GM18858 (cell line): ENCODE measurements around the gene ACSS2.
"Not testable (repeated sequence)": the region's sequence is repeated elsewhere in the genome, so short reads cannot be mapped to it uniquely, and the experiment has no call there.

Experiments
- ATAC-seq: cut with Tn5 transposase; IDR thresholded peaks from one replicate; pipeline ENCODE4 v1.9.1; 2021; ENCODE audit not compliant: unreplicated experiment

The ACSS2 gene

GRCh38 chr20:34873583-34874093 is 2.8 kb upstream of the ACSS2 start:
- no peak for ATAC-seq

GRCh38 chr20:34874094-34874654 is 2.2 kb upstream of the ACSS2 start:
- ATAC-seq, result no peak

DNA sequence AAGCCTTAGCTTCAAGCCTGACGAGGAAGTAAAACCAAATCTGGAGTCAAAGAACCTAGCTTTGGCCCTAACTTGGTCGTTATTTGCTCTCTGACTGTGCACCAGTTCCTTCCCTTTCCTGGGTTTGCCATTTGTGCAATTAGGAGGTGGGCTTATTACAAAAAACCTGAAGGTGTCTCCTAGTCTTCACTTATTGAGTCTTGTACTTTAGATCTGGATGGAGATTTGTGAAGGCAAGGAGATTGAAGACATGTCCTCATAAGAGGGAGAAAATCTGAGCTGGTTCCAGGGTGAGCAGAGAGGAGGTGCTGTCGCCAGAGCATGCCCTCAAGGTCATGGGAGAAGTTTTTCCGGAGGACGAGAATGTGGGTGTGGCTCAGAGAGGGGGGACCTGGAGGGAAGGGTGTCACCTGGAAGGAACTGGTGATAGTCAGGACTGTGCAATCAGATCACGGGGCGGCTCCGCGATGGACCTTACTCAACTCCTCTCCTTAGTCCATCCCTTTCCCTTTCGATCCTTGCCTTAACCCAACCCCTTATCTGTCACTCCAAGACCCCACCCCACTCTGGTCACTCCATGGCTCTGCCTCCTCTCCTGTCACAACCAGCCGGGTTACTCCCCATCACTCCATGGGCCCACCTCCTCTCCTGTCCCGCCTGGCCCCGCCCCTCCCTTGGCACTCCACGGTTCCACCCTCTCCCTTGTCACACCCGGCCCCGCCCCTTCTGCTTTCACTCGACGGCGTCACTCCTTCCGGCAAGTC is 588 bp upstream of the ACSS2 start:
- no peak for ATAC-seq

DNA sequence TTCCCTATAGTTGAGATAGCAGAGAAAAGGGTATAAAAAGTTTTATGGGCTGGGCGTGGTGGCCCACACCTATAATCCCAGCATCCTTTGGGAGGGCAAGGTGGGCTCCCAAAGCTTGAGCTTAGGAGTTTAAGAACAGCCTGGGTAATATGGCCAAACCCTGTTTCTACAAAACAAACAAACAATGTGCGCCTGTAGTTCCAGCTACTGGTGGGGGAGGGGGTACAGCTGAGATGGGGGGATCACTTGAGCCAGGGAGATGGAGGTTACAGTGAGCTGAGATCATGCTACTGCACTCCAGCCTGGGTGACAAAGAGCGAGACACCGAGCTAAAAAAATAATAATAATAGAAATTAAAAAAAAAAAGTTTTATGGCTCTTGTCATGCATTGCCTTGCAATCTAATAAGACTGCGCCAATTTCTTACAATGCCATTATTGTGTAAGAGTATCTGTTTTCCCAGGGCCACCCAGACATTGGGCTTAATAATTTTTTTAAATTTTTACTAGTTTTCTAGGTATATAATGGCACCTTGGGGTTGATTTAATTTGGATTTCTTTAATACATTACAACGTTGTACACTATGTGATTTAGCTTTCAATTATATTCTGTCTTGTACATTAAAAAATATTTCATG is 3.9 kb downstream of the ACSS2 start:
- no peak for ATAC-seq

GRCh38 chr20:34880971-34881370 is 4.6 kb downstream of the ACSS2 start:
- ATAC-seq, result not testable (repeated sequence)

DNA sequence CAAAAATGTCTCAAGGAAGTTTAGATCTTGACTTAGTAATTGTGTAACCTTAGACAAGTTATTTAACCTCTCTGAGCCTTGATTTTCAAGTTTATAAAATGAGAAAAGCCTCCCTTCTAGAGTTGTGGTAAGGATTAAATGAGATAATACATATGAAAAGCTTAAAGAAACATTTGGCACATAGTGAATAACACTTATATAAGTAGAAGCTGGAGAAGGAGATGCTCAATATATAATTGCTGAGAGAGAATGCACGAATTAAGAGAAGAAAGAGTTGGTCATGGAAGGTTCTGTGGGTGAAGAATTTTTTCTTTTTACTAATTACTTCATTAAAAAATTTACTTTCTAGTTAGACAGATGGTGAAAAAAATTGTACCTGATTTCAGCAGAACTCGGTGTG is 5.3 kb downstream of the ACSS2 start:
- ATAC-seq, result no peak

GRCh38 chr20:34883087-34883688 is 6.8 kb downstream of the ACSS2 start:
- no peak for ATAC-seq

- ATAC-seq, result no peak
Measured at GRCh38 chr20:34883809-34884208, 7.4 kb downstream of the ACSS2 start.

- no peak for ATAC-seq
Measured at GRCh38 chr20:34884260-34884659, 7.8 kb downstream of the ACSS2 start.

DNA sequence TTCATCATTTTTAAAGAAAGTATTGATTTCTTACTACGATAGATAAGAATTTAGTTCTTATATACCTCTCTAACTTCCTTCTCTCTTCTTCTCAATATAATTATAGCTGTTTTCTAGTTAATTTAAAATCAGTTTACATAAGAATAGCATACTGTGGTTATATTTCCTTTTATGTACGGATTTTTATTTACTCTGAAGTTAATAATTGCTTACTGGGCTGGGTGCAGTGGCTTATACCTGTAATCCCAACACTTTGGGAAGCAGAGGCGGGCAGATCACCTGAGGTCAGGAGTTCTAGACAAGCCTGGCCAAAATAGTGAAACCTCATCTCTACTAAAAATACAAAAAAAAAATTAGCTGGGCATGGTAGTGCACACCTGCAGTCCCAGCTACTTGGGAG is 9.7 kb downstream of the ACSS2 start:
- ATAC-seq, result no peak

DNA sequence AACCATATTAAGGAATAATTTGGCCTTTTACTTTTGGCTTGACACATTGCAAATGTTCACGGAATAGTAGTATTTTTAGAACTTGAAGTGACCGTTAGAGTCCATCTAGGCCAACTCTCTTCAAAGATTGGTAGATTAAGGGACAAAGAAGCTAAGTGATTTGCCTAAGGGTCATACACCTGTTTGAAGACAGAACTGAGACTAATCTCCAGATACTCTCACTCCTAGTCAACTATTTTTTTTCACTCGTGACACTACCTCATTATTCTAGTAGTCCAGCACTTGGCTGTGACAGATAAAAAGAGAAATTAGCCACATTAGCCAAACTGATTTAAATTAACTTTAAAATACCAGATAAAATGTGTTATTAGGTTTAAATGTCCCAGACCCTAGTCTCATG is 10.6 kb downstream of the ACSS2 start:
- ATAC-seq, result no peak

DNA sequence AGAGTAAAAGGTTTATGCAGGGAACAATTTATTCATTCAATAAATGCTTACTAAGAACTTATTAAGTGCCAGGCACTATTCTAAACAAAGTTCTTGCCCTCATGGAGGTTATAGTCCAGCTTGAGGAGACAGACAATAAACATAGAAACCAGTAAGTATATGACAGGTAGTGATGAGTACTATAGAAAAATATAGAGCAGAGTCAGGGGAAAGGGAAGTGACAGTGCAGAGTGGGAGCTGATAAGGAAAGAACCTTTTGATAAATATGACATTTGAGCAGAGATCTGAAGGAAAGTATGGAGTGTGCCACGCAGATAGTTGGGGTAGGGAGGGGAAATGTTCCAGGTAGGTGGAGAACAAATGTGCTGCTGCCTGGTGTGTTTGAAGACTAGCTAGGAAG is 12.1 kb downstream of the ACSS2 start:
- ATAC-seq, result no peak

GRCh38 chr20:34891166-34892062 is 15.0 kb downstream of the ACSS2 start:
- no peak for ATAC-seq

- no peak for ATAC-seq
Measured at GRCh38 chr20:34892671-34893070, 16.3 kb downstream of the ACSS2 start.

DNA sequence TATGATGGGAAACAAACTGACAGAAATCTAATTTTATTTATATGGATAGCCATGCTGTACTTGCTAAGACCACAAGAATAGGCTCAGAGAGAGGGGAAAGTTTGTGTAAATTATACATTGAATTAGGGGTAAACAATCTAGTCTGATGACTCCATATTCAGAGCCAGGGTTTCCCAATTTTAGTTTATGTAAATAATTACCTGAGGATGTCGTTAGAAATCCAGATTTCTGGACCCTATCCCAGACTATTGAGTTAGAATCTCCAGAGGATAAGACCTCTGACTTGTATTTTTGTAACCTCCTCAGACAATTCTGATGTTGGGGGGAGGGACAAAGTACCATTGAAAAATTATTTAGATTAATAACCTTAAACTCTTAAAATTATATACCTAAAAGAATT is 18.3 kb downstream of the ACSS2 start:
- no peak for ATAC-seq

DNA sequence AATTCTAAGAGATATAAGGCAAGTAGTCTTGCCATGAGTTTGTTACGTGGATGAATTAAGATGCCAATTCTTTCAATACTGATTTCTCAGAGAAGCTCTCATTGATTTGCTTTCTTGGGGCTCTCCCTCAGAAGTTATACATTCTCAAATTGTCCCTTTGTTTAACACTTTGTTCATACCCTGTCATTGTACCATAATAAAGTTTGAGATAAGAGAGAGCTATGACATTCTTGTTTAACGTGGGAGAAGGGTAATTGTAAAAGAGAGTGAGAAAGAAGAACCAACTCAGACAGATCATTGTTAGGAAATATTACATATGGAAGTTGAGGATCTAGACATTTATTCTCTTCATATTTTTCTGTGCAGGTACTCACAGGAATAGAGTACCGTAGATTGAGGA is 19.1 kb downstream of the ACSS2 start:
- no peak for ATAC-seq

DNA sequence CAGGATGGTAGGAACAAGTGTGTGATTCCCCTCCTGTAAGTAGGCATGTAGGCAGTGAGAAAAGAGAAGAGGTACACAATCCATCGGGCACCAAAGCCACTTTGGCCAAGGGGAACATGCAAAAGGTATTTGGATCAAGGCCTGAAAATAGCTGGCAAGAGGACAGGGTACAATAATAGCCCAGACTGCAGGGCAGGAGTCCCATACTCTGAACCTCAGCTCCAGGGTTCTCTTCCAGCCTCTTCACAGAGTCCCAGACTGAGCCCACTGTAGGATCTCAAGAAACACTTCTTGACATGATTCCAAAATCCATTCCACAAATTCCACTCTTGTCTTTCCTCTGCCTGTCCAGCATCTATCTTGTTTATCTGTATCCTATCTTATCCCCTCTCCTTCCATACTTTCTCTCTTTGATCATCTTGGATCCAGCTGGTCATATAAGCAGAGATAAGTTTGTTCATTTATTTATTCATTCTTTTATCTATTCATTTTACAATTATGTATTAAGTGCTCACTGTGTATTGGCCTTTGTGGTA is 19.7 kb downstream of the ACSS2 start:
- ATAC-seq, result no peak

GRCh38 chr20:34898129-34898528 is 21.7 kb downstream of the ACSS2 start:
- ATAC-seq, result not testable (repeated sequence)

DNA sequence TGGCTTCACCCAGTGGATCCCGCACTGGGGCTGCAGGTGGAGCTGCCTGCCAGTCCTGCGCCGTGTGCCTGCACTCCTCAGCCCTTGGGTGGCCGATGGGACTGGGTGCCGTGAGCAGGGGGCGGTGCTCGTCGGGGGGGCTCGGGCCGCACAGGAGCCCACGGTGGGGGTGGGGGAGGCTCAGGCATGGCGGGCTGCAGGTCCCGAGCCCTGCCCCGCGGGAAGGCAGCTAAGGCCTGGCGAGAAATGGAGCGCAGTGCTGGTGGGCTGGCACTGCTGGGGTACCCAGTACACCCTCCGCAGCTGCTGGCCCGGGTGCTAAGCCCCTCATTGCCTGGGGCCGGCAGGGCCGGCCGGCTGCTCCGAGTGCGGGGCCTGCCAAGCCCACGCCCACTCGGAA is 22.3 kb downstream of the ACSS2 start:
- not testable (repeated sequence) for ATAC-seq

GRCh38 chr20:34904202-34904621 is 27.8 kb downstream of the ACSS2 start:
- ATAC-seq, result no peak
